H1 (cell line): ENCODE measurements around the gene MBD1. TPM values are rescaled to one million over a fixed set of nuclear protein-coding genes. Genes with fewer than 3 reads are reported as not detected.

Experiments used
- CTCF ChIA-PET: fragments of 300-600 bp; sonication (Branson Sonifier 250); formaldehyde crosslinking; loops from one replicate; lab custom pipeline; 2021; ENCODE audit not compliant: partially characterized antibody; lab: Charles Lee
- POLR2A ChIA-PET: fragments of 300-600 bp; sonication (Branson Sonifier 250); formaldehyde crosslinking; loops from one replicate; lab custom pipeline; 2021; ENCODE audit warnings: inconsistent platforms; ENCODE audit not compliant: partially characterized antibody; lab: Charles Lee
- DNase-seq, 2 experiments: peaks; one replicate each; pipeline versions ENCODE4 v3.0.0 to v3.0.0-alpha.2; 2010 to 2022; ENCODE audit warnings: low spot score in 2 of 2, low read depth in 1 of 2, mixed read lengths in 1 of 2
- FAIRE-seq: peaks from 2 replicates; lab custom pipeline; 2011; peaks lifted over from hg19 to GRCh38; lab: Jason Lieb, UNC
- H2AFZ ChIP-seq: 2 replicates; pipeline ENCODE4 v1.8.1; 2012; ENCODE audit warnings: low read length, inconsistent platforms
- H2AK5ac ChIP-seq: 2 replicates; pipeline ENCODE4 v1.6.1; 2013; ENCODE audit warnings: low read depth, low read length
- H2BK120ac ChIP-seq: replicated peaks from 2 replicates; pipeline ENCODE3; 2013; ENCODE audit warnings: low read depth, low read length, inconsistent platforms
- H2BK12ac ChIP-seq: 2 replicates; pipeline ENCODE4 v1.6.1; 2013; ENCODE audit warnings: low read depth, low read length
- H2BK15ac ChIP-seq: 2 replicates; pipeline ENCODE4 v1.6.1; 2013; ENCODE audit warnings: low read length
- H2BK20ac ChIP-seq: 2 replicates; pipeline ENCODE4 v1.6.1; 2013; ENCODE audit warnings: low read length
- H2BK5ac ChIP-seq: 2 replicates; pipeline ENCODE4 v1.6.1; 2013; ENCODE audit warnings: low read depth, low read length
- H3K14ac ChIP-seq: 2 replicates; pipeline ENCODE4 v1.6.1; 2013; ENCODE audit warnings: inconsistent platforms; ENCODE audit not compliant: insufficient read length
- H3K18ac ChIP-seq: 2 replicates; pipeline ENCODE4 v1.6.1; 2013; ENCODE audit warnings: low read length; ENCODE audit errors: extremely low read depth
- H3K23ac ChIP-seq: 2 replicates; pipeline ENCODE4 v1.6.1; 2013; ENCODE audit warnings: inconsistent platforms; ENCODE audit not compliant: insufficient read length
- H3K23me2 ChIP-seq: 2 replicates; pipeline ENCODE4 v1.6.1; 2013; ENCODE audit warnings: low read depth, low read length
- H3K27ac ChIP-seq: 2 replicates; pipeline ENCODE4 v1.6.1; 2011; ENCODE audit warnings: low read depth, low read length, inconsistent platforms
- H3K27me3 ChIP-seq, 4 experiments: replicated peaks in 1 of 4; 1 replicate in 1 of 4; 2 replicates in 3 of 4; pipeline versions ENCODE4 v1.6.1 to v1.8.1; 2011 to 2013; ENCODE audit warnings: low read length in 3 of 4, mild to moderate bottlenecking in 3 of 4, inconsistent platforms in 2 of 4, mixed read lengths in 2 of 4, moderate library complexity in 1 of 4; ENCODE audit not compliant: control insufficient read depth in 3 of 4, insufficient read depth in 3 of 4; ENCODE audit errors: extremely low read depth in 1 of 4
- H3K36me3 ChIP-seq, 4 experiments: 2 replicates each; pipeline versions ENCODE4 v1.6.1 to v1.8.1; 2011 to 2013; ENCODE audit warnings: mild to moderate bottlenecking in 4 of 4, low read length in 3 of 4, moderate library complexity in 2 of 4, control low read depth in 1 of 4, inconsistent platforms in 1 of 4; ENCODE audit not compliant: insufficient read depth in 4 of 4, control insufficient read depth in 2 of 4
- H3K4ac ChIP-seq: replicated peaks from 2 replicates; pipeline ENCODE3; 2013; ENCODE audit warnings: low read length, low read depth, mixed read lengths, inconsistent platforms; ENCODE audit not compliant: insufficient read length
- H3K4me1 ChIP-seq, 4 experiments: replicated peaks in 1 of 4; 1 replicate in 1 of 4; 2 replicates in 3 of 4; pipeline versions ENCODE4 v1.6.1 to v1.8.1; 2011 to 2013; ENCODE audit warnings: low read length in 3 of 4, inconsistent platforms in 2 of 4, mixed read lengths in 1 of 4; ENCODE audit not compliant: insufficient read depth in 4 of 4, control insufficient read depth in 3 of 4
- H3K4me2 ChIP-seq, 2 experiments: 2 replicates each; pipeline versions ENCODE4 v1.6.1 to v1.8.1; 2011 to 2013; ENCODE audit warnings: low read depth in 2 of 2, low read length in 2 of 2, control low read depth in 1 of 2, inconsistent platforms in 1 of 2, mild to moderate bottlenecking in 1 of 2; ENCODE audit not compliant: insufficient read depth in 1 of 2
- H3K4me3 ChIP-seq, 4 experiments: fragments of 200-600, 300-600 bp in 1 of 4; sonication (generic), shearing (Covaris generic), sonication (Bioruptor Twin) in 1 of 4; 2 replicates each; pipeline versions ENCODE4 v1.5.1 to v1.8.1; 2011 to 2016; ENCODE audit warnings: low read length in 4 of 4, low read depth in 3 of 4, control low read depth in 2 of 4, inconsistent platforms in 2 of 4, mild to moderate bottlenecking in 2 of 4, mixed read lengths in 1 of 4, moderate library complexity in 1 of 4; ENCODE audit not compliant: insufficient read depth in 2 of 4; ENCODE audit errors: extremely low read depth in 1 of 4
- H3K56ac ChIP-seq: replicated peaks from 2 replicates; pipeline ENCODE3; 2013; ENCODE audit warnings: low read depth, mild to moderate bottlenecking, mixed read lengths, low read length, inconsistent platforms; ENCODE audit not compliant: insufficient read length
- H3K79me1 ChIP-seq: 2 replicates; pipeline ENCODE4 v1.6.1; 2013; ENCODE audit warnings: low read depth, low read length, control low read depth
- H3K79me2 ChIP-seq, 2 experiments: 2 replicates each; pipeline versions ENCODE4 v1.6.1 to v1.8.1; 2012 to 2013; ENCODE audit warnings: low read length in 2 of 2, mild to moderate bottlenecking in 2 of 2, inconsistent platforms in 1 of 2; ENCODE audit not compliant: insufficient read depth in 2 of 2, control insufficient read depth in 1 of 2
- H3K9ac ChIP-seq, 4 experiments: replicated peaks in 1 of 4; 1 replicate in 1 of 4; 2 replicates in 3 of 4; pipeline versions ENCODE4 v1.6.1 to v1.8.1; 2011 to 2013; ENCODE audit warnings: low read depth in 3 of 4, low read length in 3 of 4, control low read depth in 2 of 4, mild to moderate bottlenecking in 2 of 4, moderate library complexity in 2 of 4, inconsistent platforms in 1 of 4; ENCODE audit errors: extremely low read depth in 1 of 4
- H3K9me3 ChIP-seq, 2 experiments: 2 replicates each; pipeline versions ENCODE4 v1.6.1 to v1.8.1; 2012 to 2013; ENCODE audit warnings: mild to moderate bottlenecking in 2 of 2, moderate library complexity in 2 of 2, control low read depth in 1 of 2, inconsistent platforms in 1 of 2, low read depth in 1 of 2, low read length in 1 of 2, mixed read lengths in 1 of 2; ENCODE audit not compliant: insufficient read depth in 2 of 2
- H4K20me1 ChIP-seq, 2 experiments: replicated peaks in 1 of 2; 2 replicates each; pipeline versions ENCODE3 to v1.8.1; 2011 to 2013; ENCODE audit warnings: inconsistent platforms in 2 of 2, low read length in 2 of 2, mild to moderate bottlenecking in 1 of 2; ENCODE audit not compliant: insufficient read depth in 2 of 2, control insufficient read depth in 1 of 2
- H4K5ac ChIP-seq: 2 replicates; pipeline ENCODE4 v1.6.1; 2013; ENCODE audit warnings: low read length, low read depth, mixed read lengths, inconsistent platforms; ENCODE audit not compliant: insufficient read length
- H4K8ac ChIP-seq: 2 replicates; pipeline ENCODE4 v1.8.0; 2013; ENCODE audit warnings: mild to moderate bottlenecking, moderate library complexity, low read length, inconsistent platforms; ENCODE audit not compliant: insufficient read depth; ENCODE audit errors: extremely low read depth
- H4K91ac ChIP-seq: replicated peaks from 2 replicates; pipeline ENCODE3; 2013; ENCODE audit warnings: low read length, mixed read lengths, inconsistent platforms; ENCODE audit not compliant: insufficient read length
- CHD2 ChIP-seq: IDR thresholded peaks from 2 replicates; pipeline ENCODE4 v1.6.1; 2012; ENCODE audit warnings: low read length, improper control_type of control experiment
- WGBS, 2 experiments: shearing (Covaris generic) in 1 of 2; methylation state at CpG; one replicate each; pipeline versions ENCODE4 v1.1.6 to v1.1.7; 2013 to 2015; ENCODE audit warnings: low lambda C conversion rate in 2 of 2, mixed read lengths in 2 of 2, inconsistent platforms in 1 of 2, low coverage in 1 of 2, missing lambda C conversion rate in 1 of 2; ENCODE audit not compliant: insufficient replicate concordance in 2 of 2, insufficient coverage in 1 of 2, insufficient read length in 1 of 2; ENCODE audit errors: extremely low coverage in 1 of 2, missing lambda C conversion rate in 1 of 2; 5-methylcytosine and 5-hydroxymethylcytosine counted together
- polyA plus RNA-seq, 7 experiments: library from polyadenylated mRNA; depleted of rRNA in 3 of 7; stranded (reverse) in 5 of 7; unstranded in 2 of 7; fragments of >200 nt in 5 of 7; fragments of 200-250 nt in 2 of 7; gene quantifications; 1 replicate in 5 of 7; 2 replicates in 1 of 7; 4 replicates in 1 of 7; pipeline versions ENCODE4 v1.2.1 to v1.2.3, GENCODE V29; 2011 to 2013; ENCODE audit warnings: missing spikeins in 2 of 7, mixed read lengths in 2 of 7
- total RNA-seq: library from RNA; stranded (reverse); fragmentation: NEBNext Ultra II Directional; extraction: Animal tissue kit (Norgen Biotek cat#: 25700); gene quantifications from 2 replicates; pipeline ENCODE4 v1.2.1, GENCODE V29; 2021

The MBD1 gene
- total and polyA plus RNA-seq, 2 of the 8 experiments (the other 6 are each of a cell fraction or from before 2014, with no cell fraction given), result 32.2 to 41.6 TPM

GRCh38 chr18:50273203-50274043, 7.9 kb downstream of the MBD1 start:
- Histone ChIP-seq H4K5ac (no peak overlapping the region), H2BK5ac (no peak overlapping the region; the same call in 1 of the 2 replicates), H3K4me3 (no peak overlapping the region), H3K27ac (no peak overlapping the region), H2BK20ac (no peak overlapping the region), H2AK5ac (no peak overlapping the region), H3K9me3 (no peaks in the 10 kb centered on the region; a peak in 1 of 4 replicates), H4K20me1 (peaks cover 3 to 15% of the 10 kb centered on the region in 2 experiments), H3K14ac (no peak overlapping the region), H3K79me1 (no peaks in the 10 kb centered on the region), H3K27me3 (no peaks in the 10 kb centered on the region), H2BK15ac (no peak overlapping the region)
- no peak for FAIRE-seq
- CTCF ChIA-PET, result interaction anchor here (0.6 to 1.4 kb wide), 4 partner anchors 54 to 84 kb away, joined by 3 to 6 read pairs (median 4); no protein-coding TSS in a partner anchor
- 91% methylated on average over 23 of the region's 23 CpGs; no CpG with 5 or more reads in 1 of the 2 experiments for WGBS, 2 experiments
- no peak for TF ChIP-seq CHD2
- TF ChIP-seq, all 59 proteins: peak for 0
- H2AFZ ChIP-seq, result no peak overlapping the region
- H3K18ac ChIP-seq, result no peak overlapping the region
- H4K8ac ChIP-seq, result no peak overlapping the region
- no peak overlapping the region for H3K23ac ChIP-seq
- no peak overlapping the region for H3K9ac ChIP-seq
- H3K4ac ChIP-seq, result no peak overlapping the region
- no peaks in the 10 kb centered on the region for H3K79me2 ChIP-seq
- H3K4me2 ChIP-seq, result no peak overlapping the region
- no peak overlapping the region for H2BK12ac ChIP-seq
- no peak overlapping the region for H2BK120ac ChIP-seq
- peaks cover 27 to 64% (median 48%) of the 10 kb centered on the region in 4 experiments for H3K36me3 ChIP-seq
- no peak overlapping the region for H3K56ac ChIP-seq
- no peaks in the 10 kb centered on the region; the same call in 1 of the 2 replicates for H3K23me2 ChIP-seq
- no peaks in the 10 kb centered on the region for H3K4me1 ChIP-seq
- DNase-seq, result no peak
- POLR2A ChIA-PET, result no interaction called here
- no peak overlapping the region for H4K91ac ChIP-seq
